Tibial artery (tissue), 4 donors: Measurements from ENCODE around the gene KCNN3.
"Not testable (repeated sequence)": the region's sequence is repeated elsewhere in the genome, so short reads cannot be mapped to it uniquely, and the experiment has no call there.

Source experiments
- DNase-seq, 2 donors: peaks; one replicate each; pipeline ENCODE4 v3.0.0-alpha.2; 2019
- H3K27ac ChIP-seq, 2 donors: fragments of 200-600 bp; sonication (generic) in 1 of 2; 1 replicate in 1 of 2; 2 replicates in 1 of 2; pipeline ENCODE4 v1.5.1; 2018 to 2019; ENCODE audit warnings: mild to moderate bottlenecking in 1 of 2
- H3K27me3 ChIP-seq, 2 donors: fragments of 200-600 bp; sonication (generic) in 1 of 2; one replicate each; pipeline versions ENCODE4 v1.5.1 to v1.6.0; 2016 to 2019
- H3K36me3 ChIP-seq, 3 donors: fragments of 200-600 bp; sonication (generic) in 2 of 3; one replicate each; pipeline ENCODE4 v1.5.1; 2016 to 2019; ENCODE audit warnings: mild to moderate bottlenecking in 2 of 3
- H3K4me1 ChIP-seq, 4 donors: fragments of 200-600 bp; sonication (generic) in 2 of 4; 1 replicate in 3 of 4; 2 replicates in 1 of 4; pipeline ENCODE4 v1.5.1; 2016 to 2019
- H3K4me3 ChIP-seq, 2 donors: fragments of 200-600 bp; sonication (generic) in 1 of 2; 1 replicate in 1 of 2; 2 replicates in 1 of 2; pipeline ENCODE4 v1.5.1; 2018 to 2019; ENCODE audit warnings: mild to moderate bottlenecking in 2 of 2
- H3K9me3 ChIP-seq, 3 donors: fragments of 200-600 bp; sonication (generic) in 1 of 3; one replicate each; pipeline ENCODE4 v1.5.1; 2016 to 2019
- CTCF ChIP-seq, 2 experiments: fragments of 200-600 bp in 1 of 2; fragments of 450-650 bp in 1 of 2; IDR thresholded peaks; one replicate each; pipeline ENCODE4 v1.5.1; 2017 to 2019; ENCODE audit warnings: antibody characterized with exemption in 2 of 2, mild to moderate bottlenecking in 1 of 2, moderate library complexity in 1 of 2
- intact Hi-C: fragments of 100-400 bp; cut with DNase I; formaldehyde crosslinking; loops from one replicate; pipeline ENCODE4 v1.15.0; 2023; ENCODE audit warnings: low total_unique reads

Gene KCNN3

DNA sequence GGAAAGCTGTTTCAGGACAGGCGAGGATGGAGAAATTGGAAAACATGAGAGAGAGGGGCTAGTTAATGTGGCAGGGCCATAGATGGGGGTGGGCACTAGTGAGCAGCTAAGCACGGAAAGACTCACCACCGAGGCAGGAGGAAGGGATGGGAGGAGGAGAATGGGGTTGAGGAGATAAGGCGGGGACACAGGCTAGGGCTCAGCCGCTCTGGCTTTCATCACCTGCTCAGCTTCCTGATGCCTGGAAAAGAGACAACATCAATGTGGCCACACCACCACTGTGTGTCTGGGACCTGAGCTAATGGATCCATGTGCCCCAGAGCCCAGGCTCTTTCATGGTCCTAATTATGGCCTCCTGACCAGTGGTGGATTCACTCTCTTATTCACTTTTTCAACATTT is 38.9 kb upstream of the KCNN3 start:
- DNase-seq, result no peak
- Histone ChIP-seq H3K9me3 (no peaks in the 10 kb centered on the region), H3K27ac (no peak overlapping the region), H3K27me3 (no peaks in the 10 kb centered on the region), H3K36me3 (peaks cover 0 to 8% (median 0%) of the 10 kb centered on the region in 3 donors), H3K4me3 (no peak overlapping the region), H3K4me1 (no peaks in the 10 kb centered on the region)
- intact Hi-C loops, result no loop called here
- no peak for TF ChIP-seq CTCF (IDR thresholded peaks at IDR 0.05)

DNA sequence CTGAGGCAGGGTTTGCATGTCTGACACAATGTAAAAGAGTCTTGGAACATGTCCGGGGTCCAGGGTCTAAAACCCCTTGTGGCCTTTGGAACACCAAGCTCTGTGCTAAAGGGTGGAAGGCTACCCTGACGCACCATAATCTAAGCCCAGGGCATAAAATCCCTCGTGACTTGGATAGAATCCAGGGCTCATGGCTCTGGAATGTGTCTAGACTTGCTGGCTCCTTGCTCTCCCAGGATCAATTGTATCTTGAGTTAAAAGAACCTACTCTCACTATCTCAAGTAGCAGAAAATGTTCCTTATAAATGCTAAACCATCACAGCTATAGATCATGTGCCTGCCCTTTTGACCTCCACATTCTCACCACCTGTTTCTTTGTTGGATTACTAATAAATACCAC is 38.0 kb upstream of the KCNN3 start:
- H3K9me3 ChIP-seq, DNase-seq, H3K27ac ChIP-seq, H3K36me3 ChIP-seq, intact Hi-C loops, H3K4me3 ChIP-seq, H3K27me3 ChIP-seq, H3K4me1 ChIP-seq: not testable (repeated sequence)

DNA sequence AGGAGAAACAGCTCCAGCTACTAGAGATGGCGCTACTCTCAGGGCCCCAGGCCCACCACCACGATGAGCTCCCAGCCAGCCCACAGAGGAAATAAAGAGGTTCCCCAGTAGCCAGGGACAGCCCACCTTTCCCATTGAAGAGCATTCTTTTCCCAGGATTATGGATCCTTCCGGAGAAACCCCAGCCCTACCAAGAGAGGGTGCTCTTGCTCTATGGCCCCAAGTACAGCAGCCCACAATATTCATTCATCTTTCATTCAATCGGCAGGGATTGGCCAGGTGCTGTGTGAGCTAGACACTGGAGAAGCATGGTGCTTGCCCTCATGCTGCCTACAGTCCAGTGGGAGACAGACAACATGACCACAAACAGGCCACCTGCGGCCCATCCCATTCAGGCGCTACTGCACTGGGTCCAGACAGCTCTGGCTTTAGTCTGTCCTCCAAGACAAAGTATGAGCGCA is 36.6 kb upstream of the KCNN3 start:
- H3K9me3 ChIP-seq, result no peaks in the 10 kb centered on the region
- H3K4me1 ChIP-seq, result no peaks in the 10 kb centered on the region
- H3K27ac ChIP-seq, result no peak overlapping the region
- no peaks in the 10 kb centered on the region for H3K27me3 ChIP-seq
- no peak for DNase-seq
- TF ChIP-seq CTCF (IDR thresholded peaks at IDR 0.05), result peak in 1 of 2 experiments; percentile 34
- intact Hi-C loops, result no loop called here
- H3K36me3 ChIP-seq, result no peaks in the 10 kb centered on the region
- no peak overlapping the region for H3K4me3 ChIP-seq

- DNase-seq, result no peak
- intact Hi-C loops, result no loop called here
These were observed 33.0 kb upstream of the KCNN3 start for GRCh38 chr1:154902938-154903566.

GRCh38 chr1:154901591-154901990 is 31.5 kb upstream of the KCNN3 start:
- no peaks in the 10 kb centered on the region for H3K36me3 ChIP-seq
- H3K4me1 ChIP-seq, result no peaks in the 10 kb centered on the region
- intact Hi-C loops, result no loop called here
- no peak for DNase-seq
- H3K27me3 ChIP-seq, result peaks cover 0 to 6% of the 10 kb centered on the region in 2 donors
- no peak for TF ChIP-seq CTCF (IDR thresholded peaks at IDR 0.05)
- H3K4me3 ChIP-seq, result no peak overlapping the region
- no peak overlapping the region for H3K27ac ChIP-seq
- H3K9me3 ChIP-seq, result no peaks in the 10 kb centered on the region

More at GRCh38 chr1:154902938-154903566, 33.0 kb upstream of the KCNN3 start:
- H3K4me3 ChIP-seq, result no peak overlapping the region
- no peaks in the 10 kb centered on the region for H3K36me3 ChIP-seq
- no peak overlapping the region for H3K27ac ChIP-seq
- H3K4me1 ChIP-seq, result no peaks in the 10 kb centered on the region
- H3K27me3 ChIP-seq, result peaks cover 0 to 2% of the 10 kb centered on the region in 2 donors
- no peak for TF ChIP-seq CTCF (IDR thresholded peaks at IDR 0.05)
- no peaks in the 10 kb centered on the region for H3K9me3 ChIP-seq

- no peaks in the 10 kb centered on the region for H3K9me3 ChIP-seq
- H3K4me3 ChIP-seq, result no peak overlapping the region
- TF ChIP-seq CTCF (IDR thresholded peaks at IDR 0.05), result no peak
- no peak for DNase-seq
- H3K27me3 ChIP-seq, result peaks cover 0 to 7% of the 10 kb centered on the region in 2 donors
- H3K27ac ChIP-seq, result no peak overlapping the region
- H3K4me1 ChIP-seq, result no peaks in the 10 kb centered on the region
- no peaks in the 10 kb centered on the region for H3K36me3 ChIP-seq
- intact Hi-C loops, result no loop called here
These were observed 29.0 kb upstream of the KCNN3 start for GRCh38 chr1:154899041-154899440.
